IPS-15b (cell line): ENCODE results near the gene TMEM254.
A peak's percentile ranks its signal among the peaks of the same experiment; 100 is the strongest.
"Not testable (repeated sequence)": the region's sequence is repeated elsewhere in the genome, so short reads cannot be mapped to it uniquely, and the experiment has no call there.

Experiments
- H3K27me3 ChIP-seq: one replicate; pipeline ENCODE4 v1.6.1; 2013; ENCODE audit warnings: low read length; ENCODE audit not compliant: control insufficient read depth, insufficient read depth
- H3K36me3 ChIP-seq: one replicate; pipeline ENCODE4 v1.6.1; 2013; ENCODE audit warnings: low read length; ENCODE audit not compliant: control insufficient read depth, insufficient read depth
- H3K4me1 ChIP-seq: one replicate; pipeline ENCODE4 v1.6.1; 2013; ENCODE audit warnings: mild to moderate bottlenecking, low read length; ENCODE audit not compliant: control insufficient read depth, insufficient read depth
- H3K4me3 ChIP-seq: one replicate; pipeline ENCODE4 v1.5.1; 2013; ENCODE audit warnings: low read depth, low read length
- H3K9ac ChIP-seq: one replicate; pipeline ENCODE4 v1.6.1; 2013; ENCODE audit warnings: low read depth, mild to moderate bottlenecking, low read length
- H3K9me3 ChIP-seq: one replicate; pipeline ENCODE4 v1.6.1; 2013; ENCODE audit warnings: mild to moderate bottlenecking, low read length; ENCODE audit not compliant: control insufficient read depth, insufficient read depth

Gene TMEM254, protein sequence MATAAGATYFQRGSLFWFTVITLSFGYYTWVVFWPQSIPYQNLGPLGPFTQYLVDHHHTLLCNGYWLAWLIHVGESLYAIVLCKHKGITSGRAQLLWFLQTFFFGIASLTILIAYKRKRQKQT

DNA sequence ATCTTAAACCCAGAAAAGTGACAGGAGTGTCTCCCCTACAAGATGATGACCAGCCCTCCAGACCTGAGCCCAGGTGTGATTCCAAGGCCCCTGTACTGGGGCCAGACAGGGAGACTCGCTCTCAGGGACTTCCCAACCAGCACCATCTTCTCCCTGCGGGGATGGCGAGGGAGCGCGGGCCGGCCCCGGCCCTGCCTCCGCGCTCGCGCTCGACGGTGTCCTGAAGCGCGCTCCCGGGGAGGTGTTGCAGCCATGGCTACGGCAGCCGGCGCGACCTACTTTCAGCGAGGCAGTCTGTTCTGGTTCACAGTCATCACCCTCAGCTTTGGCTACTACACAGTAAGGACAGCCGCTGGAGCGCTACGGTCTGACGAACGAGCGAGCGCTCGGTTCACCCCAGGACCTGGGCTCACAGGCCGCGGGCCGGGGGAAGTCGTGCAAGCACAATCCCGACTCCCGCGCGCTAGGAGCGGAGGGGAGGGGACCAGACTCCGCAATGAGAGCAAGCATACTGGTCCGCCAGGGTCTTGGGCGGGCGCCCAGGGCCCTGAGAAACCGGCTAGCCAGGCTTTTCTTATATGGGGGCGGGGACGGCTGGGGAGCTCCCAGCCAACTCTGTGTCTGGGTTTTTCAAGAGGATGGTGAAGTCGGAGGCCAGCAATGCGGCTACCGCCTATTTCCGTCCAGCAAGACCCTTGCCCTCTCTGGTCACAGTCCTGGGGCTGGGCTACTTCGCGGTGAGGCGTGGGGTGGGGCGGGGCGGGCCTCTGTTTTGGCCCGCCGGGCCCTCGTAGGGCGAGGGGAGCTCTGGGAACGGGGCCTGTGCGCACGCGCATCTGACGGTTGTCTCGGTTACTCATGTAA, at the start of gene TMEM254:
Gene TMEM254, plus strand, starts transcription at position 218 of the 864 bp plus-strand sequence. Its CDS starts 35 bp downstream, at position 253.
- H3K4me1 ChIP-seq: no peaks in the 10 kb centered on the region
- peak within 1 kb of the TSS; percentile 90 for H3K9ac ChIP-seq
- H3K27me3 ChIP-seq: no peaks in the 10 kb centered on the region
- peak within 1 kb of the TSS; percentile 83 for H3K4me3 ChIP-seq
- H3K36me3 ChIP-seq: no peaks in the 10 kb centered on the region
- H3K9me3 ChIP-seq: no peaks in the 10 kb centered on the region

DNA sequence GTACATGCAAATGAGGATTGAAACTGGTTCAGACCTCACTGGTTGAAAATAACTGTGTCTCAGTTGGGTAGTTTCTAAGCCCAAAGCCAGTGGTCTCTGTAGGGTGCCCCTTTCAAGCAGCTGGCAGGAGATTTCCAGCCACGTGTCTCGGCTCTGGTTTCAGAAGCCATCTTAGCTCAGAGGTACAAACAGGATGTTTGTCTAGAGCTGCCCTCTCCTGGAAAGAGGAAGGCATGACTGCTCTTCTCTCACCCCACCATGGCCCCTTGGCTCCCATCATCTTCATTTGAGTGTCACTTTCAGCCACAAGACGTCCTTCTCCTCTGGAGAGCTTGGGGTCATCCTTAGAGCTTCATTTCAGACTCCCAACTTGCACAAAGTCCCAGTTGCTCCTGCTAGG, 49.3 kb upstream of the TMEM254 start:
- not testable (repeated sequence) for H3K36me3 ChIP-seq, H3K9me3 ChIP-seq, H3K4me1 ChIP-seq, H3K4me3 ChIP-seq, H3K9ac ChIP-seq, H3K27me3 ChIP-seq

DNA sequence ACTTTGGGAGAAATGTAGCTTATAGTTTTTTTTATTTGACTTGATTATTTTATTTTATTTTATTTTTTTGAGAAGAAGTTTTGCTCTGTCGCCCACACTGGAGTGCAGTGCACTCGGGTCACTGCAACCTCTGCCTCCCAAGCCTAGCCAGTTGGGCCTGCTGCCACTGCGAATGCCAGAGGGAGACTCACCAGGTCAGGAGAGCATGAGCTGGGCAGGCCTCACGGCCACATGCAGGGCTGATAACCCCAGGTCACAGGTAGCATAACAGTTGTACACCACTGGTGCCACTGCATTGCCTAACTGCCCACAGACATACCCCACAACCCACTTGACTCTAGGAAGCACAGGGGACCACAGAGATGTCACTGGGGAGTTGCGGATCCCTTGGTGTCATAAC, 48.6 kb upstream of the TMEM254 start:
- not testable (repeated sequence) for H3K4me1 ChIP-seq, H3K9ac ChIP-seq, H3K9me3 ChIP-seq, H3K36me3 ChIP-seq, H3K27me3 ChIP-seq, H3K4me3 ChIP-seq

DNA sequence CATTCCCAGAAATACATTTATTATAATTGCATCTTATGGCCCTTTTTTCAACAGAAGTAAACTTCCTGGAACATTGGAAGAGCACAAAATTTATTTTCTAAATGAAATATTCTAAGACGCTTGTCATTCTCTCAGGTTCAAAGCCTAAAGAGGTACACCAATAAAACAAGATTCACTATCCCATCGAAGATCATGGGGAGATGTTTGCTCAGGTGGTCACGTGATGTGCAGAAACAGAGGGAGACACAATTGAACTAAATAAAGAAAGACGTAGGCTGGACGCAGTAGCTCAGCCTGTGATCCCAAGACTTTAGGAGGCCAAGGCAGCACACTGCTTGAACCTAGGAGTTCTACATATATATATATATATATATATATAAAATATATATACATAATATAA, 46.0 kb upstream of the TMEM254 start:
- Histone ChIP-seq H3K9ac (no peak overlapping the region), H3K36me3 (no peaks in the 10 kb centered on the region), H3K4me1 (no peaks in the 10 kb centered on the region), H3K4me3 (no peak overlapping the region), H3K27me3 (no peaks in the 10 kb centered on the region), H3K9me3 (no peaks in the 10 kb centered on the region)

- H3K4me3 ChIP-seq, H3K9me3 ChIP-seq, H3K36me3 ChIP-seq, H3K9ac ChIP-seq, H3K27me3 ChIP-seq, H3K4me1 ChIP-seq: not testable (repeated sequence)
Measured at GRCh38 chr10:80034766-80035165, 43.7 kb upstream of the TMEM254 start.

DNA sequence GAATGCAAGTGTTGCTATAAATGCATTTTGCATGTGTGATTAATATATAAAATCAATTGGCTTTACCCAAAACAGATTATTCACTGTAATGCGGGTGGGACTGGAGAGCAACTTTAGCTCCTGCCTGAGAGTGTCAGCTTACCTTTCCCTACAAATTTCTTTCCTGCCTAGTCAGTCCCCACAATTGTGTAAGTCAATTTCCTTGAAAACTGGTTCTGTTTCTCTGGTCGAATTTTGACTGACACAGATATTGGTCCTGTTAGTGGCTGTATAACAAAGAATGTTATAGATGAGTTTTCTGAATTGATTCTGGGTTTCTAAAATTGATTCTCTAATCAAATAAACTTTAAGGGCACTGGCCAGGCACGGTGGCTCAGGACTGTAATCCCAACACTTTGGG, 43.0 kb upstream of the TMEM254 start:
- not testable (repeated sequence) for H3K4me3 ChIP-seq, H3K4me1 ChIP-seq, H3K36me3 ChIP-seq, H3K9ac ChIP-seq, H3K27me3 ChIP-seq, H3K9me3 ChIP-seq

- H3K4me1 ChIP-seq, H3K9ac ChIP-seq, H3K9me3 ChIP-seq, H3K27me3 ChIP-seq, H3K36me3 ChIP-seq, H3K4me3 ChIP-seq: not testable (repeated sequence)
Measured at GRCh38 chr10:80036921-80037500, 41.5 kb upstream of the TMEM254 start.

GRCh38 chr10:80038226-80038625, 40.2 kb upstream of the TMEM254 start:
- H3K9me3 ChIP-seq, H3K9ac ChIP-seq: not testable (repeated sequence)

DNA sequence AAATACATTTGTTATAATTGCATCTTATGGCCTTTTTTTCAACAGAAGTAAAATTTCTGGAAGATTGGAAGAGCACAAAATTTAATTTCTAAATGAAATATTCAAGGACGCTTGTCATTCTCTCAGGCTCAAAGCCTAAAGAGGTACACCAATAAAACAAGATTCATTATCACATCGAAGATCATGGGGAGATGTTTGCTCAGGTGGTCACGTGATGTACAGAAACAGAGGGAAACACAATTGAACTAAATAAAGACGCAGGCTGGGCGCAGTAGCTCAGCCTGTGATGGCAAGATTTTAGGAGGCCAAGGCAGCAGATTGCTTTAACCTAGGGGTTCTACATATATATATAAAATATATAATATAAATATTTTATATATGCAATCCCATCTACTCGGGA, 37.3 kb upstream of the TMEM254 start:
- no peaks in the 10 kb centered on the region for H3K9me3 ChIP-seq
- no peak overlapping the region for H3K9ac ChIP-seq
- H3K4me3 ChIP-seq: no peak overlapping the region
- H3K36me3 ChIP-seq: no peaks in the 10 kb centered on the region
- H3K27me3 ChIP-seq: no peaks in the 10 kb centered on the region
- no peaks in the 10 kb centered on the region for H3K4me1 ChIP-seq

More at GRCh38 chr10:80038226-80038625, 40.2 kb upstream of the TMEM254 start:
- H3K36me3 ChIP-seq, H3K4me1 ChIP-seq, H3K4me3 ChIP-seq, H3K27me3 ChIP-seq: not testable (repeated sequence)

GRCh38 chr10:80044935-80045334, 33.5 kb upstream of the TMEM254 start:
- H3K4me1 ChIP-seq, H3K4me3 ChIP-seq, H3K9me3 ChIP-seq, H3K36me3 ChIP-seq, H3K27me3 ChIP-seq, H3K9ac ChIP-seq: not testable (repeated sequence)

GRCh38 chr10:80046629-80047441, 31.6 kb upstream of the TMEM254 start:
- Histone ChIP-seq H3K4me3 (no peak overlapping the region), H3K9me3 (no peaks in the 10 kb centered on the region)

More at GRCh38 chr10:80046629-80047441, 31.6 kb upstream of the TMEM254 start:
- Histone ChIP-seq H3K9ac (no peak overlapping the region), H3K4me1 (no peaks in the 10 kb centered on the region), H3K36me3 (no peaks in the 10 kb centered on the region), H3K27me3 (no peaks in the 10 kb centered on the region)
